GF-D8 (cell line): ENCODE measurements around the gene HILPDA.
A peak's percentile ranks its signal among the peaks of the same experiment; 100 is the strongest.
"Not testable (repeated sequence)": the region's sequence is repeated elsewhere in the genome, so short reads cannot be mapped to it uniquely, and the experiment has no call there.

Experiments used
- DNase-seq: peaks from one replicate; lab custom pipeline; 2025; lab: John Stamatoyannopoulos, UW

The HILPDA gene

DNA sequence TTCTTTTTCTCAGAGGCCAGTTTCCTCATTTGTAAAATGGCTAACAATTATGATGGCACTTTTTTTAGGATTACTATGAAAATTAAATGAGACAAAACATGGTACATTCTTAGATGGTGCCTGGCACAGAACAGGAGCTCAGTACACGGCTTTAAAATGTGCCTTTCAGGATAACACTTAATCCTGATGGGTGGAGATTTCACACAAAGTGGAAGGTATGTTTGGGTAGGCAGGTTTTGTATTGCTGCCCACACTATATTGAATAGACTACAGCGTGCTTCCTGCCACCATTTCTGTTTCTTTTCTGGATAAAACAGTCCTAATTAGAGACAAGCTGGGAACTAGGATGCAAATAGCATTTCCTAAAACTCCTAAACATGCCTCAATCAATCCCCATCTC lies 23.9 kb upstream of the HILPDA start:
- DNase-seq = no peak

DNA sequence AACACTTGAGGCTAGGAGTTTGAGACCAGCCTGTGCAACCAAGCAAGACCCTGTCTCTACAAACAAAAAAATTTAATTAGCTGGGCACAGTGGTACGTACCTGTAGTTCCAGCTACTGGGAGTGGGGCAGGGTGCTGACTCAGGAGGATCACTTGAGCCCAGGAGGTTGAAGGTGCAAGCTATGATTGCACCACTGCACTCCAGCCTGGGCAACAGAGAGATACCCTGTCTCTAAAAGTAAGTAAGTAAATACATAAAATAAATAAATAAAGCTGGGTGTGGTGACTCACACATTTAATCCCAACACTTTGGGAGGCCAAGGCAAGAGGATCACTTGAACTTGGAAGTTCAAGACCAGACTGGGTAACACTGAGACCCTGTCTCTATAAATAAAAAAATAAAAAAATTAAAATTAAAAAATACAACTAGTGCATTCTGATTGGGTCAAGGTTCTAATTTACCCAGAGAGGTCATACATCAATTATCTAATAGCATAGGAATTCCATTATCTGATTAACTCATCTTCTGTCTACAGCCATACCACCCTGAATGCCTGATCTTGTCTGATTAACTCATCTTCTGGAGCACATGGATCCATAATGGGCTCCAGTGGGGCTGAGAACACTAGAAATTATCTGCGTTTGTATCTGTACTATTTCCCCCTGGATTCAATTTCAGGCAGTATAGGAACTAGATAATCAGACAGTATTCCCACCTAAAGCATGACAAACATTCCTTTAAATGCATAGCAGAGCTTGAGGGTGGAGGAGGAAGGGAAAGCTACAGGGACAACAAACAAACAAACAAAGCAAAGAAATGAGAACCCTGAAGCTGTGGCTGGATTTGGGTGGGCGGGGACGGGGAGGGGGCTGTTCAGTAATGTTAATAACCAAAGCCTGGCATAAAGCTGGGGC lies 21.0 kb upstream of the HILPDA start:
- DNase-seq = no peak

DNA sequence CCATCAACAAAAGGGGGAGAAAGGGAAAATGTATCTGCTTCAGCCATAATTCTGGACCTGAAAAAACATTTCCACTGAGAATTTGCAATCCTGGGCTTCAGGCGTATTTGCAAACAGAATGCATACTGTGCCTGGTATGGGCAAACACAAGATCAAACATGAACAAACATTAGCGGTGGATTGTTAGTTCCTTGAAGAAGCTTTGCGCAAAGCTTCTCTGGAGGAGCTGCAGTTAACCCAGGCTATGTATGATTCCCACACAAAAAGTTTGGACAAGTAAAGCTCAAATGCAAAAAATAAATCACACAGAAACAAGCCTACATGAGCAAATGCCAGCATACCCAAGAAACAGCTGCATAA lies 20.4 kb upstream of the HILPDA start:
- DNase-seq = no peak

DNA sequence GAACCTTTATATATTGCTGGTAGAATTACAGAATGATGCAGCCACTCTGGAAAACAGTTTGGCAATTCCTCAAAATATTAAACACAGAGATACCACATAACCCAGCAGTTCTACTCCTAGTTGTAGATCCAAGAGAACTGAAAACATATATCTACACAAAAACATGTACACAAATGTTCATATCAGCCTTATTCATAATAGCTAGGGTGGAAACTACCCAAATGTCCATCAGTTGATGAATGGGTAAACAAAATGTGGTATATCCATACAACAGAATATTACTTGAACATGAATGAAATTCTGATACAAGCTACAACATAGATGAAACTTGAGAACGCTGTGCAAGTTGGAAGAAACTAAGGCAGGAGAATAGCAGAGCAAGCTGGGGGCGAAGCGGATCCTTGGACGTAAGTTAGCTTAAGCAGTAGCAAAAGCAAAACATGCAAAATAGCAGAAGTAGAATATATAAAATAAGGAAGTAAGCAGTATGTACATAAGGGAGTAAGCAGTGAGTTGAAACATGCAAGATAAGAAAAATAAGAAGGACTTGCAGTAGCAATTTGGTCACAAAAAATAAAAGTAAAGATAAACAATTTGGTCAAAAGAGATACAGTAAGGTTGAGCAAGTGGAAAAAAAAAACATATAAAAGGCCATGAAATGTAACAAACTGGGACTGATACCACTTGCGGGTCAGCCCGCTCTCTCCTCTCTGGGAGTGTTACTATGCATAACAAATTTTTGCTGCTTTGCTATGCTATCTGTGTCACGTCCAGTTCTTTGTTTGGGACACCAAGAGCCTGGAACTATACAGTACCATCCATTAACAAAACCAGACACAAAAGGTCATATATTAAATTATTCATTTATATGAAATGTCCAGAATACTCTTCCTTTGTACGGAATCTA lies 18.0 kb upstream of the HILPDA start:
- peak; percentile 30 for DNase-seq

DNA sequence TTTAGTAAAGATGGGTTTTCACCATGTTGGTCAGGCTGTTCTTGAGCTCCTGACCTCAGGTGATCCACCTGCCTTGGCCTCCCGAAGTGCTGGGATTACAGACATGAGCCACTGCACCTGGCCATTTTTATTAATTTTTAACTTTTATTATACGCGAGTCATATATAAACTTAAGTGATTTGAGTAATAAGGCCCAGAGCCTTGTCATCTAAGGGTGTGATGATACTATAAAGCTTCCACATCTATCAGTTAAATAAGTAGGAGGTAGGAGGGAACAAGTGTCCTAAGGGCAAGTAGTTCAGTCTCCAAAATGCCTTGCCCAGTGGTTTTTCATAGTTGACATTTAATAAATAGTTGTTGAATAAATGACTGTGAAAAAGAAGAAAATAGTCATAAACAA lies 13.3 kb upstream of the HILPDA start:
- no peak for DNase-seq

DNA sequence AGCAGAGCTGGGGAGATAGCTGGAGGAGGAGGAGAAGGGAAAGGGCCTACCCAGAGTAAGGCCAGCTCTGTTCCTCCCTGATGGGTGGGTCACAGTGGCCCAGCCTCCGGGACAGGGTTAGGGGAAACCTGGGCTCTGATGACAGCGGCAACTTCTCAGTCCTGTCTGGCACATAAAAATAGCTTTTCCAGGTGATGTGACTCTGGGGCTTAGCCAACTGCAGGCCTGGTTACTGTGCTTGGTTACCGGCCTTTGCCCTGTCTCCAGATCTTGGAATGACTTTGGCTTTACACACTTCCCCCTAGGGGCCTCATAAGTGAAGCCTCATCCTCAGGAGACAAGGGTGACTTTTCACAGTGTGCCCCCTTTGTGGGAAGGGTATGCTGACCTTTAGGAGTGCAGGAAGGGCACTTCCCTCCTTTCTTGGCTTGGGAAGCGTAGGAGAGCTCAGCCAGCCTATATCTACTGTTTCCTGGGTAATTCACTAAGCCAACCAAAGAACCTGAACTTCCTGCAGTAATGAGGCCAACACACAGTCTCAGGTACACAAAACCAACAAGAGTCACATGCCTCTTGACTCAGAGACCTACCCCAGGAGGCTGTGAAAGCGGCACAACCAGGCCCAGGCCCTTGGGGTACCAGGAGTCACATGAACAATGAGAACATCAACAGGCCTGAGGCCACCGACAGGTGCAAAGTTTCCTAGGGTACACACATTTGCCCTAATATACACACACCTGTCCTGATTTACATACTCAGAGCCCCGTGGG lies 11.7 kb upstream of the HILPDA start:
- DNase-seq = no peak

DNA sequence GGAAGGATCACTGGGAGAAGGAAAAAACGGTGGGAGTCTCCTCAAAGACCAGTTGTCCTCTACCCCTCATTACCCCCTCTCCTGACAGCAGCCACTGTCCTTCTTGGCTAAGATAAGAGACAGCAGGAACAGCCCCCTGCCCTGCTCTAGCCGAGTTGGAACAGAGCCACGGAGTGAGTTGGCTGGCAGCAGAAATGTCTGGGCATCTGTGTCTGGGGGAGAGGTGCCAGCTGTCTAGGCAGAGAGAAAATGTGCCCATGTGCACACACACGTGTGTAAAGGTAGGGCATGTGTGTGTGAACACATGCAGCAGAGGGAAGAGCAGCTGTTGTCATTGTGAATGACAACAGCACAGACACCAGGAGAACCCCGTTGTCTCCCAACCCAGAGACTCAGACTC lies 9.4 kb upstream of the HILPDA start:
- no peak for DNase-seq

DNA sequence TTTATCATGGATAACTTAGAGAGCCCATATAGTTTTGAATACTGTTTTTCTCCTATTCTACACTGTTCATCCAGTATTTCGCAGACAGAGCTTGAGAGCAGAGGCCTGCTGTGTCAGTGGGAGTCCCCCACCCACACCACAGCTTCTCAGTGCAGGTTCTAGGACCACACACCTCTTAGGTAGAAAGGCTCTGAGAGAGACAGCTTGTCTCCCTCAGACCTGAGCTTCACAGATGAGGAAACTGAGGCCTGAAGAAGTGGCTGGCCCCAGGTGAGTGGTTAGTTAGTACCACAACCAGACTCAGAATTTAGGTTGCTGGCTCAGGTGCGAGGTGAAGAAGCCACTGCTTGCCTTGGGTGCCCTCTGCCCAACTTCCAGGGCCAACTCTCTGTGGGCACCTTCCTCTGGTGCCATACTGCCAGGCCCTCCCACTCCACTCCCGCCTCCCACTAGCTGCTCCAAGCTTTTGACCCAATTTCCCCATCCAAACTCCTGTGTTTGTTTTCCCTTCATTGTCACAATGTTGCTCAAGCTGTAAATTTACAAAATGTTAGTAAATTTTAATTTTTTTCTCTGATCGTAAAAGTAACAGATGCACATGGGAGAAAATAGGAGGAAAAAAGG lies 7.6 kb upstream of the HILPDA start:
- DNase-seq = no peak

DNA sequence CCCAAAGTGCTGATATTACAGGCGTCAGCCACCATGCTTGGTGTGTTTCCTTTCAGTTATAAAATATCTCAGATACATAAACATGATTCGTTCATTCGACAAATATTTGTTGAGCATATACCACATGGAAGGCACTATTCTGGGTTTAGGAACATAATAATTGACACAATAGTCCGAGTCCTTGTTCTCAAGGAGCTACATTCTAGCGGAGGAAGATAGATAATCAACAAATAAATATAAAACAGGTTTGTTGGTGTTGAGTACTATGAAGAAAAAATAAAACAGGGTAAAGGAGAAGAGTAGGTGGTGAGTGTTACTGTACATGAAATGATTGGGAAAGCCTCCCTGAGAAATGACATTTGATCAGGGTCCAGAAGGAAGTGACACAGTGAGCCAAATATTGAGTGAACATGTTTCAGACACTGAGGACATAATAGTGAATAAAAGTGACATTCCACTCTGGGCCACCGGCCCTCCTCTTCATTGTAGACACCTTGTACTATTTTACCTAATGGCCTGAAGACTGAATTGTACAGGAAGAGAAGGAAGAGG lies 6.9 kb upstream of the HILPDA start:
- DNase-seq = no peak

DNA sequence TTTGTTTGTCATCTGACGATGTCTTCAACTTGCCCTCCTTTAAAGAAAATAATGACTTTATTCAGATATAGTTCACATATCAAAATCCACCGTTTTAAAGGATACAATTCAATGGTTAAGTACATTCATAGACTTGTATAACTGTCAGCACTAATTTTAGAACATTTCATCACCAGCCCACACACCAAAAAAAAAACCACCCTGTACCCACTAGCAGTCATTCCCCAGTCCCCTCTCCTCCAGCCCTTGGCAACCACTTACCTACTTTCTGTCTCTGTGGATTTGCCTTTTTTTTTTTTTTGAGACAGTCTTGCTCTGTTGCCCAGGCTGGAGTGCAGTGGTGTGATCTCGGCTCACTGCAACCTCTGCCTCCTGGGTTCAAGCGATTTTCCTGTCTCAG lies 5.3 kb upstream of the HILPDA start:
- no peak for DNase-seq

DNA sequence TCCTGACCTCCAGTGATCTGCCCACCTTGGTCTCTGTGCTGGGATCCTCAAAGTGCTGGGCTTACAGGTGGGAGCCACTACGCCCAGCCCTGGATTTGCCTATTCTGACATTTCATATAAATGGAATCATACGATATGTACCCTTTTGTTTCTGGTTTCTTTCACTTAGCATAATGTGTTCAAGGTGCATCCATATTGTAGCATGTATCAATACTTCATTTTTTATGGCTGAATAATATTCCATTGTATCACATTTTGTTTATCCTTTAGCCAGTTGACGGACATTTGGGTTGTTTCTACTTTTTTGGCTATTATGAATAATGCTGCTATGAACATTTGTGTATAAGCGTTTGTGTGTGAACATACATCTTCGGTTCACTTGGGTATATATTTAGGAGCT lies 4.8 kb upstream of the HILPDA start:
- DNase-seq = no peak

DNA sequence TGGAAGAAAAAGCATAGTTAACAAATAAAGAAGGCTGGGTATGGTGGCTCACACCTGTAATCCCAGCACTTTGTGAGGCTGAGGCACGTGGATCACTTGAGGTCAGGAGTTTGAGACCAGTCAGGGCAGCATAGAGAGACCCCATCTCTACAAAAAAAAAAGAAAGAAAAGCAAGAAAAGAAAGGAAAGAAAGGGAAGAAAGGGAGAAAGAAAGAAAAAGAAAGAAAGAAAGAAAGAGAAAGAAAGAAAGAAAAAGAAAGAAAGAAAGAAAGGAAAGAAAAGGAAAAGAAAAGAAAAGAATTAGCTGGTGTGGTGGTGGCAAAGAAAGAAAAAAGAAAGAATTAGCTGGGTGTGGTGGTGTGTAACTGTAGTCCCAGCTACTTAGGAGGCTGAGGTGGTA lies 3.1 kb upstream of the HILPDA start:
- no peak for DNase-seq

DNA sequence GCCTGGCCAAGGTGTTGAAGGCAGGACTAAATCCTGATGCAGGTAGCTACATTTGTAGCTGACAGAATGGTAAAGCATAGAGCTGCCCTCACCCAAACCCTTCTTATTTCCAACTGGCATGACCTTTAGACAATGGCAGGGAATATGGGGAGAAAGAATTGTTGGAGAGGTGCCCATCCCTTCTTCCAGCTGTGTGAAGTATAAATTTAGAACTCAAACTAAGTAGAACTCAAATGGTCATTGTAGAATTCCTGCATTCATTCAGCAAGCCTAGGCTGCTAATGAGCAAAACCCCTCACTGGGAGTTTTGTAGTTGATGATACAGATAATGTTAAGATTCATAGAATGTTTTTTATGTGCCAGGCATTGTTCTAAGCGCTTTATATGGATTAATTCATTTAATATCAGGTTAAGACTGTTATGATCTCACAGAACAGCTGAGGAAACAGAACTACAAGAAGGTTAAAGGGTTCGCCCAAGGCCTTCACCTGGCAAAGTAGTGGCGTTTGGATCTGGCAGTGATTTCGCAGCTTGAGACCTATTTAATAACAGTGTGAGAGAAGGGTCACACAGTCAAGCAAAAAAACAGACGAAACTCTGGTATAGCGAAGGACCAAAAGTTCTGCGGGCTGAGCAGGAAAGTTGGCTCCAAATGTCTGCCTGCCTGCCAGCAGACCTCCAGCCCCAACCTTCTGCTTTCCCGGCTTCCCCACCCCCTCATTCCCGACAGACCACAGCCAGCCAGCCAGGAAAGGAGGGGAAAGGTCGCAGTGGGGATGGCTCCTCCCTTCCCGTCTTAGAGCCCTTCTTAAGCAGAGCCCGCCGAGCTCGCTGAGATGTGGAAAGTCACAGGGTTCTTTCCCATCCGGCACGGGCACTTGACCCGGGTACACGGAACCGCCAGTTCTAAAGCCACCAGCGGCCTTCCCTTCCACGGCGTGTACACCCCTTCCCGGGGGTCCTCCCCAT lies 1.6 kb upstream of the HILPDA start:
- DNase-seq = no peak

DNA sequence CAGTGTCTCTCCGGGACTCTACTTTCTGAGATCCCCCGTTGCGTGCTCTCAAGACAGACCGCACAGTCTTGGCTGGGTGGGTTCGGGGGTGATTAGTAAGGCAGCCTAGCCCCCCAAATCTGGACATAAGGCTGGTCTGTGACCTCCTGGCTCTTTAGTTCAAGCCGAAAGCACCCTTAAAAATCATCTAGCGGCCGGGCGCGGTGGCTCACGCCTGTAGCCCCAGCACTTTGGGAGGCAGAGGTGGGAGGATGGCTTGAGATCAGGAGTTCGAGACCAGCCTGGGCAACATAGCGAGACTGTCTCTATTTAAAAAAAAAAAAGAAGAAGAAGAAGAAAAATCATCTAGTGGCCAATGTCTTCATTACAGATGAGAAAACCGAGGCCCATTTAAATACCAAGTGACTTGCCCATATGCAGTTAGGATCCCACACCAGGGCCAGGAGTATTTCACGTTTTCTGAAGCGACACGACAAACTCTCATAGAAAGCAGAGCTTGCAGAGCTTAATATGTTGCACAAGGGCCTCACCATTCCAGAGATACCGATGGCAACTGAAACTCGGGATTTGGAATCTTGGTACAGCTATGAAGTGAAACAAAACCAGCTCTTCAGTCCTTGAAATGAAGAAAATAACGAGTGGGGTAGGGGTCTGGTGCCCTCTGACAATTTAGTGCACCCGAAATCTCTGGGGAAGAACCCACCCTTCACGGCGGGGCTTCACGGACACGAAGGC lies 703 bp upstream of the HILPDA start:
- DNase-seq = no peak

DNA sequence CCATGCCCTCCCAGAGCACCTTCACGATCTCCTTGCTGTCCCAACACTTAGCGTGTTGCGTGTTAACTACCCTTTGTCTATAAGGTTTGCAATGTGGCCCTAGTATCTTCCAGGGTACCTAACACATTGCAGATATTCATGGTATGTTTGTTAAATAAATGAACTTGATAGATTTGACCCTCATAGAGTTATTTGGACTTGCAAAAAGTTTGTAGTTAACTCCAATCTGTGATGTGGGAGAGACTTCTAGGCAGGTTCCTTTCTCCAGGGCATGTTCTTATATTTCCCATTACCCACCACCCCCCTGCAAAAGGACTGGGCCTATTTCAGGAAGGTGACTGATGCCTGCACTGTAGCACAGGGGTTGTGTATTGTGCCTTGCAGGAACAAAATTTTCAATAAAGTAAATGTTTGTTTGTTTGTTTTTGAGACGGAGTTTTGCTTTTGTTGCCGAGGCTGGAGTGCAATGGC lies 612 bp downstream of the HILPDA start:
- DNase-seq = no peak

DNA sequence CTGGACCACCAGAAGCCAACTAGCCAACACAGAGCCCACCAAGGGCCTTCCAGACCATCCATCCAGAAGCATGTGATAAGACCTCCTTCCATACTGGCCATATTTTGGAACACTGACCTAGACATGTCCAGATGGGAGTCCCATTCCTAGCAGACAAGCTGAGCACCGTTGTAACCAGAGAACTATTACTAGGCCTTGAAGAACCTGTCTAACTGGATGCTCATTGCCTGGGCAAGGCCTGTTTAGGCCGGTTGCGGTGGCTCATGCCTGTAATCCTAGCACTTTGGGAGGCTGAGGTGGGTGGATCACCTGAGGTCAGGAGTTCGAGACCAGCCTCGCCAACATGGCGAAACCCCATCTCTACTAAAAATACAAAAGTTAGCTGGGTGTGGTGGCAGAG lies 1.7 kb downstream of the HILPDA start:
- not testable (repeated sequence) for DNase-seq

DNA sequence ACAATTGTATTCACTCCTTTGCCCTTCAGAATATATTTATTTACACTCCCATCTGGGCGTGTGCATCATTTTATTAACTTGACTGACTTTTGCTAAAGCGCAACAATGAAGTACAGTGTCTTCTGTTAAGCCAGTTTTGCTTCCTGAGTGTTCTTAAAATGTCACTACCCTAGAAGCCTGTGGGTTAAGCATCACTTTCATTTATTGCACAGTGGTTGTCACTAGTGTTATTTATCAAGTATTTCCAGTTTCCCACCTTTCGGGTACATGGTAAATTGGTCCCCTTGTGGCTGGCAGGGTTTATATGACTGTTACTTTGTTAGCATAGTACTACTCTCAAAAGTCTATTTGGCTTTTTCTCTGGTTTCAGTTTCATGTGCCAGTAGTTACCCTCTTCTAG lies 3.3 kb downstream of the HILPDA start:
- DNase-seq = no peak

DNA sequence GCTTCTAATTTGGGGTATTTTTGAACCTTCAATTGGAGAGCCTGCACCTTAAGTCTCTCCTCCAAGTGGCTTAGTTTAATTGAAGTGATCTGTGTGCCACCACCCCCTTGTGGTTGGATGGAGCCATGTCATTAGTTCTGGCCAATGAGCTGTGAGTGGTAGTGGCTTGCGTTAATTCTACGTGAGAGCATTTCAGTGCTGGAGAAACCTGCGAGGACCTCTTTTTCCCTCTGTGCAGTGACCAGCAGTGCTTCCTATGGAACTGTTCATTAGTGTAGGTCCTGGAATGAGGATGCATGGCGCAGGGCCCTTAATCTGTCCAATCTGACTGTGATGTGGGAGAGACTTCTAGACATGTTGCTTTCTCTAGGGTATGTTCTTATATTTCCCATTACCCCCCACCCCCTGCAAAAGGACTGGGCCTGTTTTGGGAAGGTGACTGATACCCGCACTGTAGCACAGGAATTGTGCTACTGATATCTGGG lies 3.8 kb downstream of the HILPDA start:
- DNase-seq = no peak

DNA sequence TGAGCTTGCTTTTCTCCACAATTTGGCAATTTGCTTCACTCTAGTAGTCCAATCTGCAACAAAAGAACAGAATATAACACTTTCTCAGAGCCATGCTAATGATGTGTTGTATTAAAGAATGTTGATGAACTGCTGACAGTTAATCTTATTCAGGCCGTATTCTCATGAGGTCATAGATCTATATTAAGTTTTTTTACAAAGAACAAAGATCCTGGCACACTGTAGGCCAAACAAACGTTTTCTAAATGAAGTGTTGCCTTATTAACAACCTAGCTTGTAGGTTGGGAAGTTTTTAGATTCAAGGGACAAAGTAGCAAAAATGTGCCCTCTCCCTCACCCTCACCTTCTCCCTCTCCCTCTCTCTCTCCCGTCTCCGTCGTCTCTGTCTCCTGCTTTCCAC lies 6.8 kb downstream of the HILPDA start:
- no peak for DNase-seq
